Left ventricle myocardium inferior (tissue), 1 donor: Measurements from ENCODE around the gene ARL15. TPM values are rescaled to one million over a fixed set of nuclear protein-coding genes. Genes with fewer than 3 reads are reported as not detected.

ENCODE experiments used
- DNase-seq: peaks from one replicate; pipeline ENCODE4 v3.0.0-alpha.2; 2020
- H3K27ac ChIP-seq: fragments of 200-600 bp; replicated peaks from 2 replicates; pipeline ENCODE4 v1.8.0; 2021
- H3K27me3 ChIP-seq: fragments of 200-600 bp; 2 replicates; pipeline ENCODE4 v1.8.0; 2021; ENCODE audit warnings: low read depth
- H3K36me3 ChIP-seq: fragments of 200-600 bp; 2 replicates; pipeline ENCODE4 v1.8.0; 2021
- H3K4me1 ChIP-seq: fragments of 200-600 bp; 2 replicates; pipeline ENCODE4 v1.8.0; 2021
- H3K4me3 ChIP-seq: fragments of 200-600 bp; 2 replicates; pipeline ENCODE4 v1.8.0; 2021; ENCODE audit warnings: mild to moderate bottlenecking, moderate library complexity
- H3K9me3 ChIP-seq: fragments of 200-600 bp; replicated peaks from 2 replicates; pipeline ENCODE4 v1.8.0; 2021
- CTCF ChIP-seq: fragments of 200-600 bp; IDR thresholded peaks from 2 replicates; pipeline ENCODE4 v1.8.0; 2021; ENCODE audit warnings: antibody characterized with exemption, mild to moderate bottlenecking, borderline replicate concordance
- intact Hi-C: fragments of 100-400 bp; cut with micrococcal nuclease; formaldehyde crosslinking; loops from one replicate; pipeline ENCODE4 v1.11.0; 2022
- total RNA-seq: library from RNA; stranded (reverse); fragmentation: NEBNext Ultra II Directional; extraction: Animal tissue kit (Norgen Biotek cat#: 25700); gene quantifications from one replicate; pipeline ENCODE4 v1.2.1, GENCODE V29; 2021
- donor health status: DM: no; HTN: yes; CAD: no; lungs with severe emphysema.

ARL15 gene
- total RNA-seq, 1 donor from 2014 or later: 18.2 TPM

DNA sequence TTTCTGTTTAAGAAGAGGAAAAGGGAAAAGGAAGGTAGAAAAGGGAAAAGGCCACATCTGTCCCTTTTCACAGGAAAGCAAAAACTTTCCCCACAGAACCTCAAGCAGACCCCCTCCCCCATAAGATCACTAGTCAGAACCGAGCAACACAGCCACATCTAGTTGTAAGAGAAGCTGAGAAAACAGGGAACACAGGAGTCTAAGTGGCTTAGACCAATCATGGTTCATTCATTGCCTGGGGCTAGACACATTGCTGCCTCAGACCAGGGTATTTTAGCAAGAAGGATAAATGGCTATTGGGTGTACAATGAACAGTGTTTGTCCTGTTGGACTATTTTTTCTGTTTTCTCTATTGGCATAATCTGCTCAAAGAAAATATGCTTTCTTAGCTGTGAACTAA is 98.0 kb downstream of the ARL15 start:
- Histone ChIP-seq H3K27ac (no peak overlapping the region), H3K27me3 (no peaks in the 10 kb centered on the region), H3K36me3 (no peaks in the 10 kb centered on the region), H3K9me3 (no peaks in the 10 kb centered on the region), H3K4me1 (peaks cover 44% of the 10 kb centered on the region), H3K4me3 (no peak overlapping the region)
- no peak for TF ChIP-seq CTCF
- DNase-seq: no peak
- intact Hi-C loops: no loop called here

GRCh38 chr5:54211912-54212311 is 98.5 kb downstream of the ARL15 start:
- Histone ChIP-seq H3K4me1 (peaks cover 44% of the 10 kb centered on the region), H3K27ac (no peak overlapping the region), H3K9me3 (no peaks in the 10 kb centered on the region), H3K4me3 (no peak overlapping the region), H3K36me3 (no peaks in the 10 kb centered on the region), H3K27me3 (no peaks in the 10 kb centered on the region)
- no peak for DNase-seq
- no peak for TF ChIP-seq CTCF
- intact Hi-C loops: no loop called here

GRCh38 chr5:54207566-54207965 is 102.8 kb downstream of the ARL15 start:
- peaks cover 2% of the 10 kb centered on the region for H3K9me3 ChIP-seq
- peaks cover 26% of the 10 kb centered on the region for H3K4me1 ChIP-seq
- no peaks in the 10 kb centered on the region for H3K27me3 ChIP-seq
- H3K36me3 ChIP-seq: no peaks in the 10 kb centered on the region
- no peak for TF ChIP-seq CTCF
- no peak overlapping the region for H3K4me3 ChIP-seq
- DNase-seq: no peak
- H3K27ac ChIP-seq: no peak overlapping the region
- intact Hi-C loops: no loop called here

GRCh38 chr5:54206580-54207229 is 103.7 kb downstream of the ARL15 start:
- Histone ChIP-seq H3K4me1 (peaks cover 17% of the 10 kb centered on the region), H3K27me3 (no peaks in the 10 kb centered on the region), H3K4me3 (no peak overlapping the region), H3K9me3 (peaks cover 10% of the 10 kb centered on the region), H3K27ac (no peak overlapping the region), H3K36me3 (no peaks in the 10 kb centered on the region)
- TF ChIP-seq CTCF: no peak
- no peak for DNase-seq
- intact Hi-C loops: no loop called here

DNA sequence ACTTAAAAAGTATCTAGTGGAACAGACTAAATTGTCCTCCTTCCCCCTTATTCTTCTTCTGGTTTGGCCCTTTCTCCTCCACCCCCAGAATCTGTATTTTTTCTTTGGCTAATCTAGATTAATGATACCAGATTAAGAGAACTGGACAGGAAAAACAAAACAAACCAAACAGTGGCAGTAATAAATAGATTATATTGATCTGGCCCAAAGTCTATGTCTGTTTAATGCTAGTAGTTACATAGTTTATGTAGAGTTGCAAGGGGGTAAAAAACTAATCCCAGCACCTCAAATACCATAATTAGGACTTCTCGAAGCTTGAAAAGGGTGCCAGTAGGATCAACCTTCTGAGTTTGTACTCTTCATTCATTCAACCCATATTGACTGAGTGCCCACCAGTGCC is 104.5 kb downstream of the ARL15 start:
- Histone ChIP-seq H3K9me3 (peaks cover 10% of the 10 kb centered on the region), H3K27ac (no peak overlapping the region), H3K27me3 (no peaks in the 10 kb centered on the region), H3K4me3 (no peak overlapping the region), H3K4me1 (peaks cover 12% of the 10 kb centered on the region), H3K36me3 (no peaks in the 10 kb centered on the region)
- no peak for TF ChIP-seq CTCF
- intact Hi-C loops: no loop called here
- DNase-seq: no peak
